ENCODE measurements around the gene EPHB4. TPM values are rescaled to one million over a fixed set of nuclear protein-coding genes. Genes with fewer than 3 reads are reported as not detected.
A peak's percentile ranks its signal among the peaks of the same experiment; 100 is the strongest.

EPHB4 gene
- total RNA-seq, 2 donors from 2014 or later: 106 to 117 TPM

DNA sequence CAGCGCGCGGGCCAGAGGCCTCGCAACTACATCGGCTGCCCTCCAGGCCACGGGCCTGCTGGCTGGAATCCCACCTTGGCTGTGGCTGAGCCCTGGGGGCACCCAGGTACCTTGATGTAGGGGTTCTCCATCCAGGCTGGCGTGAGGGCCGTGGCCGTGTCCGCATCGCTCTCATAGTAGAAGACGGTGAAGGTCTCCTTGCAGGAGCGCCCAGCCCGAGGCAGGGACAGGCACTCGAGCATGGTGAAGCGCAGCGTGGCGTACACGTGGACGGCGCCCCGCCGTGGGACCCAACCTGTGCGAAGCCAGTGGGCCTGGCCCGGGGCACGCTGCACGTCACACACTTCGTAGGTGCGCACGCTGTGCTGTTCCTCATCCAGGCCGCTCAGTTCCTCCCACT is 3.8 kb downstream of the EPHB4 start:
- no peaks in the 10 kb centered on the region for H3K27me3 ChIP-seq (ENCODE audit: control insufficient read depth, insufficient read depth, low read length, poor library complexity, severe bottlenecking)
- H3K9me3 ChIP-seq (ENCODE audit: control insufficient read depth, low read length): no peaks in the 10 kb centered on the region
- H3K4me3 Mint-ChIP-seq: no peak overlapping the region
- no peak overlapping the region for H3K27ac Mint-ChIP-seq
- H3K9me3 Mint-ChIP-seq: no peaks in the 10 kb centered on the region
- TF ChIP-seq, protein P1, sequence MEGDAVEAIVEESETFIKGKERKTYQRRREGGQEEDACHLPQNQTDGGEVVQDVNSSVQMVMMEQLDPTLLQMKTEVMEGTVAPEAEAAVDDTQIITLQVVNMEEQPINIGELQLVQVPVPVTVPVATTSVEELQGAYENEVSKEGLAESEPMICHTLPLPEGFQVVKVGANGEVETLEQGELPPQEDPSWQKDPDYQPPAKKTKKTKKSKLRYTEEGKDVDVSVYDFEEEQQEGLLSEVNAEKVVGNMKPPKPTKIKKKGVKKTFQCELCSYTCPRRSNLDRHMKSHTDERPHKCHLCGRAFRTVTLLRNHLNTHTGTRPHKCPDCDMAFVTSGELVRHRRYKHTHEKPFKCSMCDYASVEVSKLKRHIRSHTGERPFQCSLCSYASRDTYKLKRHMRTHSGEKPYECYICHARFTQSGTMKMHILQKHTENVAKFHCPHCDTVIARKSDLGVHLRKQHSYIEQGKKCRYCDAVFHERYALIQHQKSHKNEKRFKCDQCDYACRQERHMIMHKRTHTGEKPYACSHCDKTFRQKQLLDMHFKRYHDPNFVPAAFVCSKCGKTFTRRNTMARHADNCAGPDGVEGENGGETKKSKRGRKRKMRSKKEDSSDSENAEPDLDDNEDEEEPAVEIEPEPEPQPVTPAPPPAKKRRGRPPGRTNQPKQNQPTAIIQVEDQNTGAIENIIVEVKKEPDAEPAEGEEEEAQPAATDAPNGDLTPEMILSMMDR (conservative IDR thresholded peaks at IDR 0.05): no peak
- H3K27me3 Mint-ChIP-seq (ENCODE audit: insufficient read depth): no peaks in the 10 kb centered on the region
- H3K9ac ChIP-seq (ENCODE audit: extremely low read depth, low read length, poor library complexity, severe bottlenecking): no peak overlapping the region
- DNase-seq: no peak
- 96 to 98% methylated on average over 28 to 31 of the region's 31 CpGs for WGBS, 2 experiments (ENCODE audit: insufficient coverage in 1 of 2, insufficient read length in 1 of 2)
- peaks cover 51% of the 10 kb centered on the region for H3K36me3 Mint-ChIP-seq (ENCODE audit: low read depth)
- H3K4me1 ChIP-seq (ENCODE audit: control insufficient read depth, insufficient read depth, low read length): no peaks in the 10 kb centered on the region
- peaks cover 14% of the 10 kb centered on the region for H3K4me1 Mint-ChIP-seq
- no peak overlapping the region for H3K27ac ChIP-seq (ENCODE audit: low read depth, low read length)
- H3K4me3 ChIP-seq (ENCODE audit: low read length): no peak overlapping the region
- peaks cover 53% of the 10 kb centered on the region for H3K36me3 ChIP-seq (ENCODE audit: control insufficient read depth, insufficient read depth, low read length)

DNA sequence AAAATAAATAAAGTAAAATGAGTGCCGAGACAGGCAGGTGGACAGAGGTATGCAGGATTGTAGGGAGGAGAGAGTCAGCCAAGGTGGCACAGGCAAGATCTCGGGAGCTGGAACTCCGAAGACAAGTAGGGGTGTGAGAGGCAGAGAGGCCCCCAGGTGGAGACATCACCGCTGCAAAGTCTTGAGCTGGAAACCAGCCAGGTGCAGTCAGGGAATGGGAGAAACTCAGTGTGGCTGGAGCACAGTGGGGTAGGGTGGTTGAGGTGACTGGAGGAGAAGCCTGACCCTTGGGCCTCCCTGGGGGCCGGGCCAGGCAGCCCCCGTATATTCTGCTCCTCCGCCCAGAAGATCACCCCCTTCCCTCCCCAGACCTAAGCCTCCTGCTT is 4.2 kb downstream of the EPHB4 start:
- H3K36me3 Mint-ChIP-seq (ENCODE audit: low read depth): peaks cover 55% of the 10 kb centered on the region
- Histone ChIP-seq H3K36me3 (ENCODE audit: control insufficient read depth, insufficient read depth, low read length) (peaks cover 57% of the 10 kb centered on the region), H3K9ac (ENCODE audit: extremely low read depth, low read length, poor library complexity, severe bottlenecking) (no peak overlapping the region), H3K27ac (ENCODE audit: low read depth, low read length) (no peak overlapping the region), H3K4me1 (ENCODE audit: control insufficient read depth, insufficient read depth, low read length) (no peaks in the 10 kb centered on the region), H3K4me3 (ENCODE audit: low read length) (no peak overlapping the region), H3K9me3 (ENCODE audit: control insufficient read depth, low read length) (no peaks in the 10 kb centered on the region), H3K27me3 (ENCODE audit: control insufficient read depth, insufficient read depth, low read length, poor library complexity, severe bottlenecking) (no peaks in the 10 kb centered on the region)
- peaks cover 14% of the 10 kb centered on the region for H3K4me1 Mint-ChIP-seq
- H3K27me3 Mint-ChIP-seq (ENCODE audit: insufficient read depth): no peaks in the 10 kb centered on the region
- TF ChIP-seq, protein P1 (conservative IDR thresholded peaks at IDR 0.05): peak; percentile 18
- no peak overlapping the region for H3K4me3 Mint-ChIP-seq
- no peaks in the 10 kb centered on the region for H3K9me3 Mint-ChIP-seq
- H3K27ac Mint-ChIP-seq: no peak overlapping the region
- DNase-seq: no peak
- WGBS, 2 experiments (ENCODE audit: insufficient coverage in 1 of 2, insufficient read length in 1 of 2): 89 to 90% methylated on average over 4 to 7 of the region's 7 CpGs

DNA sequence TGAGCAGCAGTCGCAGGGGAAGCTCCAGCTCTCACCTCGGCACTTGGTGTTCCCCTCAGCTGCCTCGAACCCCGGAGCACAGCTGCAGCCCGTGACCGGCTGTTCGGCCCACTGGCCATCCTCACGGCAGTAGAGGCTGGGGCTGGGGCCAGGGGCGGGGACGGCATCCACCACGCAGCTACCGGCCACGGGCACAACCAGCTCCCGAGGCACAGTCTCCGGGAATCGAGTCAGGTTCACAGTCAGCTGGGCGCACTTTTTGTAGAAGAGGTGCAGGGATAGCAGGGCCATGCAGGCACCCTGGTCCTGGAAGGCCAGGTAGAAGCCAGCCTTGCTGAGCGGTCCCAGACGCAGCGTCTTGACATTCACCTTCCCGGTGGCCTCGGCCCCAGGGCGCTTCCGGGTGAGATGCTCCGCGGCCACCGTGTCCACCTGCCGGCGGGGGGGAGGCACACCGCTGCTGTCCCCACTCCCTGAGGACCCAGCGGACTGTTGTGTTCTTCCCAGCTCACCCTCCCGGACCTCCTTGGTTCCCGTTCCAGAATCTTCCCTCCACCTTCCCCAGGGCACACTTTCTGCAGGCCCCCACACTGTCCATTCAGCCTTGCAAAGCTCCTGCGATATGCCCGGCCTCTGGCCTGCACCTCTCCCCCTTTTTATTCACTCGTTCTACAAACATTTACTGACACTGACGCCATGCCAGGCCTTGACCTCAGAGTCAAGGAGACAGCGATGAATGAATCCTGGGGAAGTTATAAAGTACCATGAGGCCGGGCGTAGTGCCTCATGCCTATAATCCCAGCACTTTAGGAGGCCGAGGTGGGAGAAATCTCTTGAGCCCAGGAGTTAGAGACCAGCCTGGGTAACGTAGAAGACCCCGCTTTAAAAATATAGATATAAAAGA is 4.8 kb downstream of the EPHB4 start:
- H3K4me1 Mint-ChIP-seq: peaks cover 13% of the 10 kb centered on the region

More for the DNA sequence above, 4.8 kb downstream of the EPHB4 start:
- Histone ChIP-seq H3K9me3 (ENCODE audit: control insufficient read depth, low read length) (no peaks in the 10 kb centered on the region), H3K36me3 (ENCODE audit: control insufficient read depth, insufficient read depth, low read length) (peaks cover 60% of the 10 kb centered on the region), H3K4me3 (ENCODE audit: low read length) (no peak overlapping the region), H3K27me3 (ENCODE audit: control insufficient read depth, insufficient read depth, low read length, poor library complexity, severe bottlenecking) (no peaks in the 10 kb centered on the region), H3K27ac (ENCODE audit: low read depth, low read length) (no peak overlapping the region), H3K9ac (ENCODE audit: extremely low read depth, low read length, poor library complexity, severe bottlenecking) (no peak overlapping the region), H3K4me1 (ENCODE audit: control insufficient read depth, insufficient read depth, low read length) (no peaks in the 10 kb centered on the region)
- no peaks in the 10 kb centered on the region for H3K27me3 Mint-ChIP-seq (ENCODE audit: insufficient read depth)
- no peak overlapping the region for H3K4me3 Mint-ChIP-seq
- TF ChIP-seq, protein P1 (conservative IDR thresholded peaks at IDR 0.05): no peak
- 95 to 96% methylated on average over 33 to 43 of the region's 43 CpGs for WGBS, 2 experiments (ENCODE audit: insufficient coverage in 1 of 2, insufficient read length in 1 of 2)
- H3K36me3 Mint-ChIP-seq (ENCODE audit: low read depth): peaks cover 58% of the 10 kb centered on the region
- DNase-seq: no peak
- H3K27ac Mint-ChIP-seq: no peak overlapping the region
- no peaks in the 10 kb centered on the region for H3K9me3 Mint-ChIP-seq
